Measurements from ENCODE around the gene ATP9A.

GRCh38 chr20:51577432-51578144, 190.6 kb downstream of the ATP9A start:
- TF ChIP-seq POLR2A (IDR thresholded peaks at IDR 0.05) (no peak), CTCF (IDR thresholded peaks at IDR 0.05) (no peak)

Data from tibial nerve (tissue), 3 donors.